Esophagus (tissue), 2 donors: ENCODE data around the gene SNX7. TPM values are rescaled to one million over a fixed set of nuclear protein-coding genes. Genes with fewer than 3 reads are reported as not detected.

Source experiments
- H3K27ac ChIP-seq, 2 donors: one replicate each; pipeline ENCODE4 v1.5.1; 2013; ENCODE audit warnings: low read depth in 2 of 2, mild to moderate bottlenecking in 2 of 2, inconsistent platforms in 1 of 2, low read length in 1 of 2, moderate library complexity in 1 of 2
- H3K27me3 ChIP-seq, 2 donors: one replicate each; pipeline ENCODE4 v1.6.1; 2013; ENCODE audit warnings: low read length in 2 of 2, control low read depth in 1 of 2, mild to moderate bottlenecking in 1 of 2; ENCODE audit not compliant: insufficient read depth in 2 of 2, control insufficient read depth in 1 of 2
- H3K36me3 ChIP-seq, 2 donors: one replicate each; pipeline ENCODE4 v1.6.1; 2013; ENCODE audit warnings: low read length in 1 of 2; ENCODE audit not compliant: control insufficient read depth in 2 of 2, insufficient read depth in 2 of 2
- H3K4me1 ChIP-seq, 2 donors: one replicate each; pipeline ENCODE4 v1.6.1; 2013; ENCODE audit warnings: low read length in 1 of 2; ENCODE audit not compliant: control insufficient read depth in 2 of 2, insufficient read depth in 2 of 2
- H3K4me3 ChIP-seq, 2 donors: one replicate each; pipeline ENCODE4 v1.5.1; 2013; ENCODE audit warnings: low read length in 2 of 2, mild to moderate bottlenecking in 2 of 2, low read depth in 1 of 2, moderate library complexity in 1 of 2
- H3K9me3 ChIP-seq, 2 donors: one replicate each; pipeline ENCODE4 v1.6.1; 2013; ENCODE audit warnings: mild to moderate bottlenecking in 2 of 2, low read depth in 1 of 2, low read length in 1 of 2, moderate library complexity in 1 of 2; ENCODE audit not compliant: control insufficient read depth in 2 of 2, insufficient read depth in 1 of 2
- WGBS, 2 donors: extraction: QIAGEN DNeasy Blood & Tissue Kit; methylation state at CpG; one replicate each; pipeline ENCODE4 v1.1.7; 2013; 5-methylcytosine and 5-hydroxymethylcytosine counted together
- polyA plus RNA-seq, 2 donors: library from polyadenylated mRNA; stranded (reverse); fragments of 200-250 nt; gene quantifications; one replicate each; pipeline ENCODE4 v1.2.3, GENCODE V29; 2013
- donor health status: healthy with polysubstance abuse.
- donor health status: Bipolar disorder and iron deficiency.

Gene SNX7
- polyA plus RNA-seq, 2 donors: 2.7 to 14.7 TPM

GRCh38 chr1:98792123-98792522, 130.6 kb downstream of the SNX7 start:
- Histone ChIP-seq H3K9me3 (no peaks in the 10 kb centered on the region), H3K36me3 (no peaks in the 10 kb centered on the region), H3K27me3 (no peaks in the 10 kb centered on the region), H3K4me3 (no peak overlapping the region), H3K27ac (no peak overlapping the region), H3K4me1 (no peaks in the 10 kb centered on the region)
- WGBS, 2 donors: 9 to 23% methylated on average over 1 of the region's 1 CpG

GRCh38 chr1:98793136-98793535, 131.6 kb downstream of the SNX7 start:
- no peaks in the 10 kb centered on the region for H3K9me3 ChIP-seq
- no peak overlapping the region for H3K4me3 ChIP-seq
- WGBS, 2 donors: 61 to 67% methylated on average over 3 of the region's 3 CpGs
- no peak overlapping the region for H3K27ac ChIP-seq
- no peaks in the 10 kb centered on the region for H3K27me3 ChIP-seq
- H3K4me1 ChIP-seq: no peaks in the 10 kb centered on the region
- no peaks in the 10 kb centered on the region for H3K36me3 ChIP-seq

DNA sequence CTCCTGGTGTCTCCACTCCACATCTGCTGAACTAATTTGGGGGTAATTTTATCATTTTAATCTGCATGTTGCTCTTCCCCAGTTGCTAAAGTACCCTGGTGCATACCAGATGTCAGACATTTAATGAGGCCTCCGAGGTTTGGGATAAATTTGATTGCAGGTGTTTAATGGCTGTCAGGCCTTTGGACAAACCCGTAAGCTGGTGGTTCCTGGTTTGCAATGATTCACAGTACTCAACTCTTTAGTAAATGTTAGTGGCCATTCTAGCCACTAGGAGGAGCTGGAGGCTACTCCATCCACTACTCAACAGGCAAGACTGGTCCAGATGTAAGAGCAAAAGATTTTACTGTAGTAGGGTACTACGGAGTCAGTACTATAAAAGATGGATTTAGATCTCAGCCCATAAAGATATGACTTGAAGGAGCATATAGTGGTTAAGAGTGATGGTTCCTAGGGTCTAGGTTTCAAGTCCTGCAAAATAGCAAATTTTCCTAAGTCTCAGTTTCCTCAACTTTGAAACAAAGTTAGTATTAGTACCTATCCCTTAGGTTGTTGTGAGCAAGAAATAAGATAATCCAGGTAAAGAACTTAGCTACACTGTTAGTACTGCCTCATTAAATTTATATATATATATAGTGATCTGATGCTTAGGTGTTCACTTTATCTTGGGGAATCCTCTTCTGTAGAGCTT, 132.8 kb downstream of the SNX7 start:
- Histone ChIP-seq H3K9me3 (no peaks in the 10 kb centered on the region), H3K27me3 (no peaks in the 10 kb centered on the region), H3K4me3 (no peak overlapping the region), H3K4me1 (no peaks in the 10 kb centered on the region), H3K27ac (no peak overlapping the region), H3K36me3 (no peaks in the 10 kb centered on the region)
- 28 to 32% methylated on average over 3 of the region's 3 CpGs for WGBS, 2 donors

DNA sequence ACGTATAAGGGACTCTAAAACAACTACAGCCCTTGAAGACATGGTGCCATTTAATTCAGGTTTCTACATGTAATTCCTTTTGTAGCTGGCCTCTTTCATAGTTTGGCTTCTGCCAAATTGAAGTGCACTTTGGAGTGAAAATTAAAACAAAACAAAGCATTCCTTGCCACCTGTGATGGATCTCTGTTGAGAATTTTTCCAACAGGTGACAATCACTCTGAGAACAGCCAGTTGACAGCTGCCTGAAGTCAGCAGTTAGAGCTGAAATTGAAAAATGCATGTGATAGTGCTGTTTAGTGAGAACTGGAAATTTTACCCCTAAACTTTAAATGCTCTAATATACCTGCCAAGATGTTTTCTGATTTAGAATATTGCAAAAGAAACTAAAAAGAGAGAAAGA, 134.5 kb downstream of the SNX7 start:
- H3K4me3 ChIP-seq: no peak overlapping the region
- H3K4me1 ChIP-seq: no peaks in the 10 kb centered on the region
- H3K27ac ChIP-seq: no peak overlapping the region
- H3K27me3 ChIP-seq: no peaks in the 10 kb centered on the region
- 54 to 56% methylated on average over 1 of the region's 1 CpG for WGBS, 2 donors
- no peaks in the 10 kb centered on the region for H3K36me3 ChIP-seq
- no peaks in the 10 kb centered on the region for H3K9me3 ChIP-seq

DNA sequence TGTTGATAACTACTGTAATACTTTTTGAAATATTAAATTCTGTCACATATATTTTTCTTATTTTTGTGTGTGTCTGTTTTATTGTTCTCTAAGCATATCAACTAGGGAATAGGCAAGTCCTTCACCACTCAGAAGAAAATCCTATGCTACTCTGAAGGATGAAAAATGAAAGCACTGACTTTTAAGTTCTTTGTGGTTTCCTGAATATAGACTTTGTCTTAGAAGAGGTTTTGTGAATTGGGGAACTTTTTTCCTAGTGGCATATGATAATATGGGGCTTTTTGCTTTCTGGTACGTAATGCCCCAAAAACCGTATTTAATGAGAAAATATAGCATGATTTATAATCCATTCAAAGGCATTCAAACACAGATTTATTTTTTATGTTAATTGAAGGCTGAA, 136.0 kb downstream of the SNX7 start:
- Histone ChIP-seq H3K36me3 (no peaks in the 10 kb centered on the region), H3K9me3 (no peaks in the 10 kb centered on the region), H3K4me3 (no peak overlapping the region), H3K27me3 (no peaks in the 10 kb centered on the region), H3K27ac (no peak overlapping the region), H3K4me1 (no peaks in the 10 kb centered on the region)
- 64 to 71% methylated on average over 2 of the region's 2 CpGs for WGBS, 2 donors
